Embryonic facial prominence (tissue), 1 donor: ENCODE results near the gene SUPT6H.

Experiments used
- DNase-seq: peaks from one replicate; pipeline ENCODE4 v3.0.0-alpha.2; 2016; ENCODE audit errors: extremely low spot score

Gene SUPT6H

GRCh38 chr17:28737770-28738679 is 76.0 kb downstream of the SUPT6H start:
- DNase-seq = no peak

GRCh38 chr17:28738680-28739384 is 76.8 kb downstream of the SUPT6H start:
- no peak for DNase-seq

- DNase-seq = no peak
Measured at GRCh38 chr17:28740406-28741357, 78.7 kb downstream of the SUPT6H start.

- no peak for DNase-seq
Measured at GRCh38 chr17:28741358-28742349, 79.6 kb downstream of the SUPT6H start.

- peak; percentile 44 for DNase-seq
Measured at GRCh38 chr17:28743243-28744103, 81.5 kb downstream of the SUPT6H start, which contains the start of gene TRAF4. TSS of gene TRAF4 (plus strand) at chr17:28744011. CDS start at chr17:28744113, 102 bp downstream.

- peak; percentile 23 for DNase-seq
Measured at GRCh38 chr17:28744104-28744971, 82.3 kb downstream of the SUPT6H start.

- DNase-seq = peak; percentile 37
Measured at GRCh38 chr17:28744972-28745785, 83.2 kb downstream of the SUPT6H start.

GRCh38 chr17:28745786-28746411 is 83.9 kb downstream of the SUPT6H start:
- DNase-seq = peak; percentile 51

- no peak for DNase-seq
Measured at GRCh38 chr17:28746611-28747050, 84.6 kb downstream of the SUPT6H start.

- no peak for DNase-seq
Measured at GRCh38 chr17:28747051-28747691, 85.2 kb downstream of the SUPT6H start.

- DNase-seq = no peak
Measured at GRCh38 chr17:28747801-28748750, 86.1 kb downstream of the SUPT6H start.

- no peak for DNase-seq
Measured at GRCh38 chr17:28748852-28749515, 87.0 kb downstream of the SUPT6H start.

- no peak for DNase-seq
Measured at GRCh38 chr17:28749516-28750177, 87.6 kb downstream of the SUPT6H start.
